Activated naive CD8-positive, alpha-beta T cell treated with anti-CD3 and anti-CD28 coated beads for 36 hours (primary cell): ENCODE measurements around the gene METTL17. TPM values are rescaled to one million over a fixed set of nuclear protein-coding genes. Genes with fewer than 3 reads are reported as not detected.
A peak's percentile ranks its signal among the peaks of the same experiment; 100 is the strongest.

Experiments used
- DNase-seq: peaks from one replicate; pipeline ENCODE4 v3.0.0; 2021
- H3K27ac Mint-ChIP-seq: one replicate; pipeline ENCODE4 v1.8.0; 2022; ENCODE audit warnings: mild to moderate bottlenecking, moderate library complexity, mixed read lengths
- H3K27me3 Mint-ChIP-seq: one replicate; pipeline ENCODE4 v1.8.0; 2022; ENCODE audit warnings: mild to moderate bottlenecking, mixed read lengths
- H3K36me3 Mint-ChIP-seq: one replicate; pipeline ENCODE4 v1.8.0; 2021; ENCODE audit warnings: mild to moderate bottlenecking, mixed read lengths
- H3K4me1 Mint-ChIP-seq: one replicate; pipeline ENCODE4 v1.8.0; 2021; ENCODE audit warnings: mixed read lengths
- H3K4me3 Mint-ChIP-seq: one replicate; pipeline ENCODE4 v1.8.0; 2022; ENCODE audit warnings: mild to moderate bottlenecking, moderate library complexity, mixed read lengths
- H3K9me3 Mint-ChIP-seq: one replicate; pipeline ENCODE4 v1.8.0; 2022; ENCODE audit warnings: mixed read lengths
- total RNA-seq, 2 experiments: library from RNA; stranded (reverse); gene quantifications; one replicate each; pipeline ENCODE4 v1.2.3, GENCODE V29; 2021

Gene METTL17
- total RNA-seq, 2 experiments from 2014 or later: 94.1 to 99.1 TPM

GRCh38 chr14:21025371-21026273 lies 35.8 kb downstream of the METTL17 start:
- peaks cover 6% of the 10 kb centered on the region for H3K4me1 Mint-ChIP-seq
- H3K36me3 Mint-ChIP-seq: no peaks in the 10 kb centered on the region
- H3K27me3 Mint-ChIP-seq: no peaks in the 10 kb centered on the region
- H3K4me3 Mint-ChIP-seq: peak overlapping the region; percentile 77
- no peaks in the 10 kb centered on the region for H3K9me3 Mint-ChIP-seq
- no peak for DNase-seq
- no peak overlapping the region for H3K27ac Mint-ChIP-seq

DNA sequence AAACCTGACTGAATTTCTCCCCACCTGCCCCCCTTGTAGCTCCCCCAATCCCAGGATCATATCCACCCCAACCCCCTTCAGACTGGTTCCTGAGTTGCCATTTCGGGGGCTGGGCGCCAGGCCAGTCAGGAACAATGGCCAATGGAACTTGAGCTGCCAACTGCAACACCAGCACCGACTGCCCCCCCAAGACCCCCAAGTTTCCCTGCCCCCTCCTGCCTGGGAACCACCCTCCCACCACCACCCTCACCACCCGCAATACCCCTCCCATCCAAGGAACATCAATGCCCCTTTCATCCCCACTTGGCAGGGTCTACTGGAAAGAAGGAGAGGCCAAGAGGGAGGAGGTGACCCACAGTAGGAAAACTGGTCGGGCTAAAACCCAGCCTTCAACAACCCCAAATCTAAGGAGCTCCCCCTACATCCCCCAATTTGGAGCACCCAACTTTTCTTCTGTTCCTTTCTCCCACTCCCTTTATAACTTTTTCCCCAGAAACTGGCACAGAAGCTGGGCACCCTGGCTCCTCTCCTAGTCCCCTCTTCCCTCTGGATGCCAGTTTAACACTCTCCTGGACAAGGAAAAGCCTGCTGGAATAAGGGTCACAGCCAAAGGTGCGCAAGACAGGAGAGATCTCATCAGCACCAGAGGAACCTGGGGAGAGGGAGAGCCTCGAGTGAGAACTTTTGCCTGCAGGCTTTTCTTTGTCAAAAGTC lies 36.7 kb downstream of the METTL17 start:
- Mint-ChIP-seq H3K4me1 (peaks cover 6% of the 10 kb centered on the region), H3K4me3 (no peak overlapping the region)

DNA sequence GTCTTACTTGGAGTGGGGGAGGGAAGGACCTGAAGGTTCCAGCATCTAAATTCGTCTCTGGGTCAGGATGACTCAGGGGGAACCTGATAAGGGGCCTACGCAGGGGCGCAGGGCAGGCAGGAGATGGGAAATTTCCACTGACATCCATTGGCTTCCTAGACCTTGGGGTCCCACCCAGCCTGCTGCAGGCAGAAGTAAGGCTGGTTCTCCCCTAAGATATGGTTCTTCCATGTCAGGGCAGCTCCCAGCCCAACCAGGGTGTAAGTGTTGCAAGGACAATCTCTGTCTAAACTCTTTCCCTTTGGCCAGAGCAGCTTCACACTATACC lies 37.2 kb downstream of the METTL17 start:
- Mint-ChIP-seq H3K27ac (no peak overlapping the region), H3K27me3 (no peaks in the 10 kb centered on the region), H3K4me3 (no peak overlapping the region), H3K4me1 (peaks cover 6% of the 10 kb centered on the region), H3K36me3 (no peaks in the 10 kb centered on the region), H3K9me3 (no peaks in the 10 kb centered on the region)
- no peak for DNase-seq

More for the DNA sequence above, 36.7 kb downstream of the METTL17 start:
- Mint-ChIP-seq H3K9me3 (no peaks in the 10 kb centered on the region), H3K36me3 (no peaks in the 10 kb centered on the region), H3K27me3 (no peaks in the 10 kb centered on the region), H3K27ac (no peak overlapping the region)
- no peak for DNase-seq

GRCh38 chr14:21029917-21030316 lies 40.1 kb downstream of the METTL17 start, which contains the start of gene TPPP2:
Gene TPPP2 (plus strand): TSS chr14:21030217. CDS start chr14:21030582, 365 bp downstream.
- Mint-ChIP-seq H3K27ac (no peak within 1 kb of the TSS), H3K36me3 (no peaks in the 10 kb centered on the region), H3K9me3 (no peaks in the 10 kb centered on the region), H3K4me1 (no peaks in the 10 kb centered on the region), H3K27me3 (no peaks in the 10 kb centered on the region), H3K4me3 (no peak within 1 kb of the TSS)
- DNase-seq: no peak

- no peaks in the 10 kb centered on the region for H3K27me3 Mint-ChIP-seq
- no peak for DNase-seq
- no peak overlapping the region for H3K4me3 Mint-ChIP-seq
- no peaks in the 10 kb centered on the region for H3K36me3 Mint-ChIP-seq
- no peaks in the 10 kb centered on the region for H3K4me1 Mint-ChIP-seq
- no peaks in the 10 kb centered on the region for H3K9me3 Mint-ChIP-seq
- H3K27ac Mint-ChIP-seq: no peak overlapping the region
These were observed 40.8 kb downstream of the METTL17 start for GRCh38 chr14:21030531-21030930.

DNA sequence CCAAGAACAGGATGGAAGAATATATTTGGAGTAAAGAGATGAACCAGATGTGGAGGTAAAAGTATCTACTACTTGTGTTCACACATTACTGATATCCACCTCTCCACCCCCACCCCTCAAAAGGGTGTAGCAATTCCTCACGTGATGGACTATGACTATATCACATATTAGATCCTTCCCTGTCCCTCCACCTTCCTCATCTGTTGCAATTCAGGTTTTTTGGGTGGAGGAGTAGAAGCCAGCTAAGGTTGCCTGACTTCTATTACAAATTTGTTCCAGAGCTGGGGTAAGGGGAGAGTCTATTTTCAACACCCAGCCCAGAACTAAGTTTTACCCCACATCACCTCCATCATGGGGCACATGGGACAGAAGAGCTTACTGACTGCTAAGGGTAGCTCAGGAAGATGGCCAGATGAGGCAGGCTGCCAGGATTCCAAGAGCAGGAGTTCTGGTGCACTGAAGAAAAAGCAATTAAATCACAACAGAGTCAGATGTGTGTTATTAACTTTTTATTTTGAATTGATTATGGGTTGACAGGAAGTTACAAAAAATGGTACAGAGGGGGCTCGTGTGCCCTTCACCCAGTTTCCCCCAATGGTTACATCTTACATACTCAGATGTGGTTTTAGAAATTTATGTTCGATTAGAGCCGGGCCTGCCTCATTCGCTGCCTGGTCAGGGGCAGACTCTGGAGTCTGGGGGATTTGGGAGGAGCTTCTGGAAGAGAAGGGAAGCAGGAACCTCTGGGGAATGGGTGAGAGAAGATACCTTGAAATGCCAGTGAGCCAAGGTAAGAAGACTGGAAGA lies 42.7 kb downstream of the METTL17 start:
- no peak for DNase-seq
- Mint-ChIP-seq H3K4me1 (no peaks in the 10 kb centered on the region), H3K9me3 (no peaks in the 10 kb centered on the region), H3K4me3 (no peak overlapping the region), H3K27ac (no peak overlapping the region), H3K36me3 (no peaks in the 10 kb centered on the region), H3K27me3 (no peaks in the 10 kb centered on the region)

DNA sequence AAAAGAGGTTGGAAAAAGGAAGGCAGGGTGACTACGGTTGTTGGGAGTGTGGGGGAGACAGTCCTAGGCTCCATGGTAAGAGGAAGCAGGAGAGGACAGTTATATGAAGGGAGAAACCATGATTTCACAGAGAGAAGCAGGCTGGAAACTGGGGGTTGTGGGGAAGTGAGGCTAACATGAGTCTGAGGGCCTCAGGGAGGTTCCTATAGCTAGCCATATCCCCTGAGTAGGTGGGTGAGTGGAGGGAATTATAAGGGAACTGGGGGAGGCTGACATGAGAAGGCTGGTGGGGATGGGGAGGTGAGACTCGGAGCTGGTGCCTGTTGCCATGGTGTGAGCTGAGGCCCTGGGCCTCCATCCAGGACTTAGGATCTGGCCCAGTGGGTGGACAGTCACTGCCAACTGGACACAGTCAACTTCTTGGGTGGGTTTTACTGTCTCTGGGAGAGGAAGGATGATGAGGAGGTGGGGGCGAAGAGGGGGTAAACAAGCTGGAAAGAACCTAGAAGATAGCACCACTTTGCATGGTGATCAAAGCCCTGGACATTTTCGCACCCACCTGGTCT lies 43.4 kb downstream of the METTL17 start:
- no peaks in the 10 kb centered on the region for H3K36me3 Mint-ChIP-seq
- no peak overlapping the region for H3K4me3 Mint-ChIP-seq
- H3K27me3 Mint-ChIP-seq: no peaks in the 10 kb centered on the region
- no peaks in the 10 kb centered on the region for H3K4me1 Mint-ChIP-seq
- no peak overlapping the region for H3K27ac Mint-ChIP-seq
- DNase-seq: no peak
- H3K9me3 Mint-ChIP-seq: no peaks in the 10 kb centered on the region

DNA sequence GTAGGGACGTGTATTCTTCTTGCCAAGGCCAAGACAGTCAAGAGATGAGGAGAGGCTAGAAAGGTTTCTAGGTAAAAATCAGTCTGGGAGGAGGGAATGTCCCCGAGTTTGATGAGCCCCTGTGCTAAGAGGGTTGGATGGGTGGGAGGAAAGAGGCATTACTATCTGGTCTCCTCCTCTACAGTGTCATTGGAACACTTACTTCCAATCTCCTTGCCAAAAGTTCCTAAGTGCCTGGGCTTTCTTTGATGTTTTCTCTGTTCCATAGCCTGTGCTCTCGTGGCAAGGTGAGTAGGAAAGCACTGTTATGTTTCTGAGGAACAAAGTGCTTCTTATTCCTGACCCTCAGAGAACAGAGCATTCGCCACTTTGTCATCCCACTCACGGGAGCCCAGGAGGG lies 44.9 kb downstream of the METTL17 start, which contains the start of gene RNASE13:
TSS of gene RNASE13 (minus strand) at position 101 of the 400 bp plus-strand sequence. CDS start 519 bp downstream, outside the sequence.
- no peaks in the 10 kb centered on the region for H3K36me3 Mint-ChIP-seq
- H3K27ac Mint-ChIP-seq: no peak within 1 kb of the TSS
- H3K4me3 Mint-ChIP-seq: no peak within 1 kb of the TSS
- H3K9me3 Mint-ChIP-seq: no peaks in the 10 kb centered on the region
- no peaks in the 10 kb centered on the region for H3K4me1 Mint-ChIP-seq
- no peaks in the 10 kb centered on the region for H3K27me3 Mint-ChIP-seq
- DNase-seq: no peak

DNA sequence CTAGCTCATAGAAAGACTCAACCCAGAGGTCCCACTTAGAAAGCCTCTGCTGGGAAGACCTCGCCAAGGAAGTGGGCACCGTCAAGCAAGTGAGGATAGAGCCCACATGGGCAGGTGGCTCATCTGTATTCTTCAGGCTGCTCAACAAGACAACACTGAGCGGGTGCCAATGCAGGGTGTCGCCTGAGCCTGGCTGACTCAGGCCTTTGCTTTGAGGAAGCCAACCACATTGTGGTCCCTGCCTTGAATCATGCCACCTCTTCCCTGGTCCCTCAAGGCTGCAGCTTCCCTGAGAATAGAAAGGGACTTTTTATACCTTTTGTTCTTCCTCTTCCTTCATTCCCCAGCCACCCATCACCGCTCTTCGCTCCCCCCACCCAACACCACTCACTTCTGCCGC lies 47.0 kb downstream of the METTL17 start:
- Mint-ChIP-seq H3K9me3 (no peaks in the 10 kb centered on the region), H3K27me3 (no peaks in the 10 kb centered on the region), H3K27ac (no peak overlapping the region), H3K4me1 (no peaks in the 10 kb centered on the region), H3K36me3 (no peaks in the 10 kb centered on the region), H3K4me3 (no peak overlapping the region)
- DNase-seq: no peak

DNA sequence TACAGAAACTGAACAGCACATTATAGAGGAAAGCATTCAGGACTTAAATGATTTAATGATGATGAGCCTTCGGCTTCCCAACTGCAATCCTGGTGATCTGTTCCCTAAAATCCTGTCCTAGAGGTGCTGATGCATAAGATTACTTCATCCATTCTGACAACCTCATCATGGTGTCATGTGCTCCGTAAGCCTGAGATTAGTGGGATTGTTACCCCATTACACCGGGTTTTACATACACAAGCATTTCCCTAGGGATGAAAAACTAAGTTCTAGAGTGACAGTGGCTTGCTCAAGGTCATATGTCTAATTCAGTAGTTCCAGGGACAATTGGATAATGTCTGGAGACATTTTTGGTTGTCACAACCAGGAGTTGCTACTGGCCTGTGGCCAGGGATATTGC lies 47.4 kb downstream of the METTL17 start:
- DNase-seq: no peak
- no peak overlapping the region for H3K4me3 Mint-ChIP-seq
- H3K9me3 Mint-ChIP-seq: no peaks in the 10 kb centered on the region
- no peaks in the 10 kb centered on the region for H3K36me3 Mint-ChIP-seq
- H3K27ac Mint-ChIP-seq: no peak overlapping the region
- no peaks in the 10 kb centered on the region for H3K27me3 Mint-ChIP-seq
- H3K4me1 Mint-ChIP-seq: no peaks in the 10 kb centered on the region

DNA sequence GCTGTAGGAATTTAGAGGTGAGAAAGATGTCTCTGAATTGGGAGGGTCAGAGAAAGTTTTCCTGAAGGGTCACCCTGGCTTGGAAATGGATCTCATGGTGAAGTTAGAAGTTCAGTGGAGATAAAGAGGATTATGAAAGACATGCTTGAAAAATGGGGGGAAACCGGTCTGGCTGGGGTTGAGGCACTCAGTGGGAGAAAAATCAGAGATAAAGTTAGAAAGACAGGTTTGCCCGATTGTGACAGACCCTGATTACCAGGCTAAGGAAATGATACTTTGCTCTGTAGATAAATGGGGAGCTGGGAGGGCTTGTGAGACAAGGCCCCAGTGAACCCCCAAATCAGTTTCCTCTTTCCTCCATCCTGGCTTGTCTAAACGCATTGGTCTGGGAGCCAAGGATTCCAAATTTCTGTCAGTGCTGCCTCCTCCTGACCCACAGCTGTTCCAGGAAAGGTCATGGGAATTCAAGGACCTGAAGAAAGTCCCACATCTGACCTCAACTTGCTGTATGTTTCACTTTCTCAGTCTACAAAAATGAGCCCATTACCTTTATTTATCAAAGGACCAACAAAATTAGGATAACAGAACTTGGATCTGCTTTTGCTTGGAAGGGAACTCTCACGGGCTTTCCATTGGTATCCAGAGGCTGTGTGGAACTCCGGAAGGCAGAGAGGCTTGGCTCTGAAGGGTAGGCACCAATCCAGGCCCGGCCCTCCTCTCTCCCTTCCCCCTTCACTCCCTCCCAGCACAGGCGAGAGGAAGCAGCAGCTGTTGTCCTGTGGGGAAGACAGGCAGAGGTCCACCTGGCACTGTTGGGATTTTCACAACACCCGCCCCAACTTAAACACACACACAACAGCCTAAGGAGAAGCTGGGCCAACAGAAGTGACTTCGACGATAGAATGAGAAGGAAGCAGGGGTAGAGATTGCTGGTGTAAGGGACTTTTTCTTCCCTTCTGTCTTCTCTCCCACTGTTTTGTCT lies 49.0 kb downstream of the METTL17 start:
- DNase-seq: no peak
- H3K27me3 Mint-ChIP-seq: peaks cover 6% of the 10 kb centered on the region
- no peaks in the 10 kb centered on the region for H3K9me3 Mint-ChIP-seq
- H3K4me1 Mint-ChIP-seq: no peaks in the 10 kb centered on the region
- H3K27ac Mint-ChIP-seq: no peak overlapping the region
- no peaks in the 10 kb centered on the region for H3K36me3 Mint-ChIP-seq
- H3K4me3 Mint-ChIP-seq: no peak overlapping the region

DNA sequence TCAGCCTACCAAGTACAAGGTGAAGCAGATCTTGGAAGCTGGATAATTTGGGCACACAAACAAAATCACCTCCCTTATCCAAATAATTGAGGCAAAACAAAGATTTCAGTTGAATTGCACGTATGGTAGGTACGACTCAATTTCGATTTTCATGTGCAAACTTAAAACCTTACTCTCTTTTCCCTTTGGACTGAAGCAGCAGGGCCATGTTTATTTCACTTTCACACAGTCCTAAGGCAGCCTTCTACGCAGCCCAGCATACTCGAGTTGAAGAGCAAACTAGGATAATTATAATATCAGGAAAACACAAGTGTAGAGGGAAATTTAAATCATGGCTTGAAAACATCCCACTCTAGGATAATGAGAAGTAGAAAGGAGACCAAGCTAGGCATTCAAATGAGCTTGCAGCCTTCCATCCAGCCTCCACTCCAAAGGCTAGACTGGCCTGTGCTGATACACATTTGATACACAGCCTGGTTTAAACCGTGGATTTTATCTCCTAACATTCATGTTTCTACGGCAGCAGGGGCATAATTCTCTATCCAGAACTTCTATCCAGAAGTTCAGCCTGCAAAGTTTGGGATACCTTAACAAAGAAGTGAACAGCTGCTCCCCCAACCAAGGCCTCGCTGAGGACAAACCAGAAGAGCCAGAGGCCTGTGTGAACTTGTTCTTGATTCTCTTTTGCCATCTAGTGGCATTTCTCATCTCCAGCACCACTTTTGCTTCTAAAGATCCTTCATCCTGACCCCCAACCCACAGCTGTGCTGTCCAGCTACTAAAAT lies 50.0 kb downstream of the METTL17 start:
- H3K4me1 Mint-ChIP-seq: peaks cover 2% of the 10 kb centered on the region
- H3K27ac Mint-ChIP-seq: no peak overlapping the region
- no peak for DNase-seq
- H3K36me3 Mint-ChIP-seq: no peaks in the 10 kb centered on the region
- H3K4me3 Mint-ChIP-seq: no peak overlapping the region
- H3K9me3 Mint-ChIP-seq: no peaks in the 10 kb centered on the region
- H3K27me3 Mint-ChIP-seq: peaks cover 6% of the 10 kb centered on the region

DNA sequence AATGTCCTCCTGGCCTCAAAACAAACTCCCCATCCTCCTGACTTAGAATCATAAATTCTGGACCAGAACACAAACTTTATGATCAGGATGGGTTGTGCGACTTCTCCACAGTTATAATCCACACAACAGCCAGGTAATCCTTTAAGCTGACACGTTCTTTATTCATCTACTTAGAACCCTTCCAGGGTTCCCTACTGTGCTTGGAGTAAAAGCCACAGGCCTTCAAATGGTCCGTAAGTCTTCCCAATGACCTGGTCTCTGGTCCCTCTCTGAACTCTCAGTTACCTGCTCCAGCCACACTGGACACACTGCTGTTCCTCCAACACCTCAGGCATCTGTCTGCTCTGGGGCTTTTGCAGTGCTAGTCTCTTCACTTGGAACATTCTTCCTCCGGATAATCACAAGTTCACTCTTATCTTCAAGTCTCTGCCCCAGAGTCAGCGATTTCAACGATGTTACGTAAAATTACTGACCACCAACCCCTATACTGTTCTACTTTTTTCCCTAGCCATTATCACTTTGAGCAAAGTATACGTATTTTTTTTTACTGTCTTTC lies 50.7 kb downstream of the METTL17 start:
- peaks cover 6% of the 10 kb centered on the region for H3K27me3 Mint-ChIP-seq
- H3K4me1 Mint-ChIP-seq: peaks cover 2% of the 10 kb centered on the region
- DNase-seq: no peak
- no peak overlapping the region for H3K27ac Mint-ChIP-seq
- H3K36me3 Mint-ChIP-seq: no peaks in the 10 kb centered on the region
- H3K4me3 Mint-ChIP-seq: no peak overlapping the region
- no peaks in the 10 kb centered on the region for H3K9me3 Mint-ChIP-seq
